Adipocyte (in vitro differentiated cells): Measurements from ENCODE around the gene KLHDC4.
"Not testable (repeated sequence)": the region's sequence is repeated elsewhere in the genome, so short reads cannot be mapped to it uniquely, and the experiment has no call there.

Experiments
- DNase-seq: peaks from one replicate; pipeline ENCODE4 v3.0.0-alpha.2; 2015; ENCODE audit warnings: low read depth
- H3K27me3 ChIP-seq: replicated peaks from 2 replicates; pipeline ENCODE4 v1.7.0; 2013; ENCODE audit warnings: mild to moderate bottlenecking, low read length, moderate library complexity; ENCODE audit not compliant: control insufficient read depth, insufficient read depth
- H3K36me3 ChIP-seq: 2 replicates; pipeline ENCODE4 v1.7.0; 2013; ENCODE audit warnings: low read length, mild to moderate bottlenecking, moderate library complexity; ENCODE audit not compliant: control insufficient read depth, insufficient read depth, severe bottlenecking
- H3K4me1 ChIP-seq: 2 replicates; pipeline ENCODE4 v1.7.0; 2013; ENCODE audit warnings: mild to moderate bottlenecking, low read length, moderate library complexity; ENCODE audit not compliant: control insufficient read depth, insufficient read depth
- H3K4me3 ChIP-seq: 2 replicates; pipeline ENCODE4 v1.7.0; 2013; ENCODE audit warnings: mild to moderate bottlenecking, low read length, moderate library complexity
- H3K9ac ChIP-seq: 2 replicates; pipeline ENCODE4 v1.7.0; 2013; ENCODE audit warnings: mild to moderate bottlenecking, low read length, moderate library complexity
- H3K9me3 ChIP-seq: 2 replicates; pipeline ENCODE4 v1.7.0; 2013; ENCODE audit warnings: mild to moderate bottlenecking, low read length, moderate library complexity; ENCODE audit not compliant: control insufficient read depth

KLHDC4 gene

GRCh38 chr16:87801679-87802259 is 36.0 kb upstream of the KLHDC4 start:
- peaks cover 4% of the 10 kb centered on the region for H3K9me3 ChIP-seq
- H3K9ac ChIP-seq: no peak overlapping the region
- H3K27me3 ChIP-seq: peaks cover 2% of the 10 kb centered on the region
- peaks cover 9% of the 10 kb centered on the region for H3K4me1 ChIP-seq
- DNase-seq: no peak
- no peak overlapping the region for H3K4me3 ChIP-seq
- no peaks in the 10 kb centered on the region for H3K36me3 ChIP-seq

GRCh38 chr16:87800497-87800896 is 34.7 kb upstream of the KLHDC4 start:
- no peak for DNase-seq
- H3K4me3 ChIP-seq: no peak overlapping the region

GRCh38 chr16:87795336-87795735 is 29.6 kb upstream of the KLHDC4 start:
- H3K4me3 ChIP-seq: no peak overlapping the region
- no peak overlapping the region for H3K9ac ChIP-seq
- H3K9me3 ChIP-seq: no peaks in the 10 kb centered on the region
- peaks cover 7% of the 10 kb centered on the region for H3K4me1 ChIP-seq
- H3K36me3 ChIP-seq: no peaks in the 10 kb centered on the region
- DNase-seq: no peak
- H3K27me3 ChIP-seq: peaks cover 4% of the 10 kb centered on the region

More at GRCh38 chr16:87800497-87800896, 34.7 kb upstream of the KLHDC4 start:
- peaks cover 4% of the 10 kb centered on the region for H3K9me3 ChIP-seq
- H3K27me3 ChIP-seq: peaks cover 2% of the 10 kb centered on the region
- H3K36me3 ChIP-seq: no peaks in the 10 kb centered on the region
- H3K9ac ChIP-seq: no peak overlapping the region
- H3K4me1 ChIP-seq: no peaks in the 10 kb centered on the region

- peaks cover 7% of the 10 kb centered on the region for H3K4me1 ChIP-seq
- H3K27me3 ChIP-seq: peaks cover 7% of the 10 kb centered on the region
- DNase-seq: no peak
- no peaks in the 10 kb centered on the region for H3K36me3 ChIP-seq
- no peaks in the 10 kb centered on the region for H3K9me3 ChIP-seq
- H3K4me3 ChIP-seq: no peak overlapping the region
- no peak overlapping the region for H3K9ac ChIP-seq
These were observed 28.8 kb upstream of the KLHDC4 start for GRCh38 chr16:87794485-87795078.

- Histone ChIP-seq H3K36me3 (no peaks in the 10 kb centered on the region), H3K4me1 (peaks cover 7% of the 10 kb centered on the region), H3K4me3 (no peak overlapping the region), H3K27me3 (peaks cover 9% of the 10 kb centered on the region), H3K9me3 (no peaks in the 10 kb centered on the region), H3K9ac (no peak overlapping the region)
- no peak for DNase-seq
These were observed 26.4 kb upstream of the KLHDC4 start for GRCh38 chr16:87792205-87792565.

GRCh38 chr16:87791295-87792204 is 25.8 kb upstream of the KLHDC4 start:
- Histone ChIP-seq H3K9me3 (no peaks in the 10 kb centered on the region), H3K27me3 (peaks cover 9% of the 10 kb centered on the region)
- no peak for DNase-seq

GRCh38 chr16:87790292-87791100 is 24.7 kb upstream of the KLHDC4 start:
- Histone ChIP-seq H3K4me3 (no peak overlapping the region), H3K9ac (no peak overlapping the region), H3K9me3 (no peaks in the 10 kb centered on the region), H3K4me1 (peaks cover 7% of the 10 kb centered on the region), H3K36me3 (no peaks in the 10 kb centered on the region), H3K27me3 (peaks cover 9% of the 10 kb centered on the region)
- DNase-seq: peak; percentile 37

More at GRCh38 chr16:87791295-87792204, 25.8 kb upstream of the KLHDC4 start:
- Histone ChIP-seq H3K36me3 (no peaks in the 10 kb centered on the region), H3K9ac (no peak overlapping the region), H3K4me3 (no peak overlapping the region), H3K4me1 (peaks cover 7% of the 10 kb centered on the region)

- Histone ChIP-seq H3K4me3 (no peak overlapping the region), H3K4me1 (peaks cover 7% of the 10 kb centered on the region), H3K36me3 (no peaks in the 10 kb centered on the region), H3K9ac (no peak overlapping the region), H3K9me3 (no peaks in the 10 kb centered on the region), H3K27me3 (peaks cover 15% of the 10 kb centered on the region)
- DNase-seq: peak; percentile 58
These were observed 23.9 kb upstream of the KLHDC4 start for GRCh38 chr16:87789437-87790291.

- H3K9me3 ChIP-seq, H3K36me3 ChIP-seq, H3K4me3 ChIP-seq, H3K9ac ChIP-seq, H3K4me1 ChIP-seq, DNase-seq: not testable (repeated sequence)
- H3K27me3 ChIP-seq: peaks cover 15% of the 10 kb centered on the region
These were observed 23.1 kb upstream of the KLHDC4 start for GRCh38 chr16:87788730-87789436.
